IPS-20b (cell line): ENCODE data around the gene TEX11.
"Not testable (repeated sequence)": the region's sequence is repeated elsewhere in the genome, so short reads cannot be mapped to it uniquely, and the experiment has no call there.

Source experiments
- H3K27ac ChIP-seq: one replicate; pipeline ENCODE4 v1.5.1; 2013; ENCODE audit warnings: low read length
- H3K27me3 ChIP-seq: 2 replicates; pipeline ENCODE4 v1.6.1; 2013; ENCODE audit warnings: mild to moderate bottlenecking, low read length, inconsistent platforms; ENCODE audit not compliant: insufficient read depth
- H3K36me3 ChIP-seq: 2 replicates; pipeline ENCODE4 v1.6.1; 2013; ENCODE audit warnings: low read depth, mild to moderate bottlenecking, inconsistent platforms, low read length, moderate library complexity; ENCODE audit not compliant: insufficient read depth
- H3K4me1 ChIP-seq: 2 replicates; pipeline ENCODE4 v1.6.1; 2013; ENCODE audit warnings: mild to moderate bottlenecking, control low read depth, inconsistent platforms, low read length, moderate library complexity; ENCODE audit not compliant: insufficient read depth
- H3K4me3 ChIP-seq: 2 replicates; pipeline ENCODE4 v1.5.1; 2013; ENCODE audit warnings: mild to moderate bottlenecking, low read length, inconsistent platforms
- H3K9ac ChIP-seq: 2 replicates; pipeline ENCODE4 v1.6.1; 2013; ENCODE audit warnings: low read depth, mild to moderate bottlenecking, inconsistent platforms, low read length, moderate library complexity
- H3K9me3 ChIP-seq: 2 replicates; pipeline ENCODE4 v1.6.1; 2013; ENCODE audit warnings: mild to moderate bottlenecking, low read depth, low read length, inconsistent platforms; ENCODE audit not compliant: insufficient read depth

TEX11 gene

GRCh38 chrX:70656304-70656703 lies 252.2 kb downstream of the TEX11 start:
- no peaks in the 10 kb centered on the region for H3K36me3 ChIP-seq
- H3K4me3 ChIP-seq, result no peak overlapping the region
- H3K4me1 ChIP-seq, result no peaks in the 10 kb centered on the region
- no peaks in the 10 kb centered on the region for H3K27me3 ChIP-seq
- H3K9me3 ChIP-seq, result no peaks in the 10 kb centered on the region
- no peak overlapping the region for H3K9ac ChIP-seq
- no peak overlapping the region for H3K27ac ChIP-seq

DNA sequence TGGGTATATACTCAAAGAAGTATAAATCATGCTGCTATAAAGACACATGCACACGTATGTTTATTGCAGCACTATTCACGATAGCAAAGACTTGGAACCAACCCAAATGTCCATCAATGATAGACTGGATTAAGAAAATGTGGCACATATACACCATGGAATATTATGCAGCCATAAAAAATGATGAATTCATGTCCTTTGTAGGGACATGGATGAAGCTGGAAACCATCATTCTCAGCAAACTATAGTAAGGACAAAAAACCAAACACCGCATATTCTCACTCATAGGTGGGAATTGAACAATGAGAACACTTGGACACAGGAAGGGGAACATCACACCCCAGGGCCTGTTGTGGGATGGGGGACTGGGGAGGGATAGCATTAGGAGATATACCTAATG lies 260.6 kb downstream of the TEX11 start:
- H3K27ac ChIP-seq, H3K9ac ChIP-seq, H3K9me3 ChIP-seq, H3K4me3 ChIP-seq, H3K27me3 ChIP-seq, H3K4me1 ChIP-seq, H3K36me3 ChIP-seq: not testable (repeated sequence)

- no peak overlapping the region for H3K27ac ChIP-seq
- H3K9ac ChIP-seq, result no peak overlapping the region
- H3K4me3 ChIP-seq, result no peak overlapping the region
- H3K4me1 ChIP-seq, result no peaks in the 10 kb centered on the region
- H3K9me3 ChIP-seq, result no peaks in the 10 kb centered on the region
- no peaks in the 10 kb centered on the region for H3K27me3 ChIP-seq
- H3K36me3 ChIP-seq, result no peaks in the 10 kb centered on the region
These were observed 272.3 kb downstream of the TEX11 start for GRCh38 chrX:70636218-70636617.

DNA sequence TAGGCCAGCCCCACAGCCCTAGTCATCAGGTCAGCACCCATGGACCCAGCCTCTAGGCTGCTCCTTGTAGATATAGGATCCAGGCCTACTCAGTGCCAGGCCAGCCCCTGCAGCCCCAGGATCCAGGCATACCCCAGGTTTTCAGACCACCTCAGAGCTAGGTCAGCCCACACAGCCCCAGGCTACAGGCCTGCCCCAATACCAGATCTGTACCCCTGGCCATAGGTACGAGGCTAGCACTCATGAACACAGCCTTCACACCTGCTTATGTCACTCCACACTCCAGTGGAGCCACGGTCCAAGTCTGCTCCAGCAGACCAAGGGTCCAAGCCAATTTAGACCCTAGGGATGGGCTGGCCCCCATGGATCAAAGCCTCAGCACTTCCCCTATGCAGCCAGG lies 272.8 kb downstream of the TEX11 start:
- H3K27me3 ChIP-seq, result no peaks in the 10 kb centered on the region
- H3K9me3 ChIP-seq, result no peaks in the 10 kb centered on the region
- H3K9ac ChIP-seq, result no peak overlapping the region
- H3K4me1 ChIP-seq, result no peaks in the 10 kb centered on the region
- H3K4me3 ChIP-seq, result no peak overlapping the region
- no peaks in the 10 kb centered on the region for H3K36me3 ChIP-seq
- H3K27ac ChIP-seq, result no peak overlapping the region

DNA sequence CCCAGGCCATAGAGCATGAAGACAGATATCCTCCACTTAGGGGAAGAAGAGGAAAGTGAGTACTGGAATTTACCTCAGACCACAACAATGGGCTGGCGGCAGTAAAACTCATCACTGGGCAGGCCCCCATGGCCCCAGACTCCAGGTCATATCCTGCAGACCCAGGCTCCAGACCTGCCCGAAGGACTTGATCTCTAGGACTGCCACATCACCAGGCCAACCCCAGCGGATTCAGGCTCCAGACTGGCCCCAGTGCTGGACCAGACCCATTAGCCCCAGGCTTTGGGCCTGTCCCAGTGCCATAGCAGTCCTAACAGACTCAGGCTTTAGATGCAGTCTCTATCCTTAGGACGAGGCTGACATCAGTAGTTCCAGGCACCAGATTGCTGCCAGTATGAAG lies 273.3 kb downstream of the TEX11 start:
- H3K36me3 ChIP-seq, result no peaks in the 10 kb centered on the region
- H3K9me3 ChIP-seq, result no peaks in the 10 kb centered on the region
- H3K27ac ChIP-seq, result no peak overlapping the region
- H3K9ac ChIP-seq, result no peak overlapping the region
- H3K4me1 ChIP-seq, result no peaks in the 10 kb centered on the region
- H3K4me3 ChIP-seq, result no peak overlapping the region
- H3K27me3 ChIP-seq, result no peaks in the 10 kb centered on the region

DNA sequence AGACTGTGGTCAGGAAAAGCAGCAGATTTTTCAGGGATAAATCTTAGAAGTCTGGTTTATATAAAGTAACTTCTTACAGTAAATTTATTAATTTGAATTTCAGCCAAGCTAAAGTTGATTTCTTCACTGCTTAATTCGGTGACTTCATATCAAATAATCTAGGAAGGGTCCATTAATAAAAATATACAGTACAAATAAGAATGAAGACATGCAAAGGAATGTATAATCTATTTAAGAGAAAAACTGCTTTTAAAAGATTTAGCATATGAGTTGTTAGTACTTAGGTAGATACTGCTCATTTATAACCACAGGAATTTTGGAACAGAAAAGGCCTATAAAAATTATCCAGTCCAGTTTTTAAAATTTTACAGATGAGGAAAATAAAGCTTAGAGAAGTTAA lies 286.8 kb downstream of the TEX11 start:
- Histone ChIP-seq H3K9me3 (no peaks in the 10 kb centered on the region), H3K4me3 (no peak overlapping the region), H3K27ac (no peak overlapping the region), H3K4me1 (no peaks in the 10 kb centered on the region; the same call in 1 of the 2 replicates), H3K9ac (no peak overlapping the region), H3K36me3 (no peaks in the 10 kb centered on the region), H3K27me3 (no peaks in the 10 kb centered on the region)

- Histone ChIP-seq H3K4me3 (no peak overlapping the region), H3K27ac (no peak overlapping the region), H3K4me1 (no peaks in the 10 kb centered on the region; the same call in 1 of the 2 replicates), H3K36me3 (no peaks in the 10 kb centered on the region), H3K27me3 (no peaks in the 10 kb centered on the region), H3K9me3 (no peaks in the 10 kb centered on the region), H3K9ac (no peak overlapping the region)
These were observed 290.0 kb downstream of the TEX11 start for GRCh38 chrX:70618467-70618866.

GRCh38 chrX:70613295-70613694 lies 295.2 kb downstream of the TEX11 start:
- Histone ChIP-seq H3K4me3 (no peak overlapping the region), H3K36me3 (no peaks in the 10 kb centered on the region), H3K27me3 (no peaks in the 10 kb centered on the region), H3K4me1 (no peaks in the 10 kb centered on the region; the same call in 1 of the 2 replicates), H3K27ac (no peak overlapping the region), H3K9ac (no peak overlapping the region), H3K9me3 (no peaks in the 10 kb centered on the region)

DNA sequence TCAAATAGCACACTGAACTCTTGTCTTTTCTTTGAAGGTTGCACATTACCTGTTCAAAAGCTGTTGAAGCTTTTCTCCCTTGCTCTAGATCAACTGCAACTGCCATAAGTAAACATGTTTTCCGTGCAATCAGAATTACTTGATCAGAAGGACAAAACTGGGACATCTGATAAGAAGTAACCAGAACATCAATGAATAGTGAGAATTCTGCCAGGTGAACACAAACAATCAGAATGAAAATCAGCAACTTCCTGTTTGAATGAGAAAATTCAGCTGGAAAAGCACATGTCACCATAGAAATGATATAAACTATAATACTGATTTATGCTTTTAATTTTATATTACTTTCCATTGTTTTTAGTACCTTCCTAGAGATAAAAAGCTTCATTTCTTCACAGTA lies 303.2 kb downstream of the TEX11 start:
- no peaks in the 10 kb centered on the region for H3K27me3 ChIP-seq
- H3K9me3 ChIP-seq, result no peaks in the 10 kb centered on the region
- H3K9ac ChIP-seq, result no peak overlapping the region
- no peaks in the 10 kb centered on the region for H3K36me3 ChIP-seq
- H3K27ac ChIP-seq, result no peak overlapping the region
- no peak overlapping the region for H3K4me3 ChIP-seq
- H3K4me1 ChIP-seq, result no peaks in the 10 kb centered on the region

GRCh38 chrX:70592091-70592490 lies 316.4 kb downstream of the TEX11 start:
- Histone ChIP-seq H3K4me1 (no peaks in the 10 kb centered on the region), H3K9me3 (no peaks in the 10 kb centered on the region), H3K4me3 (no peak overlapping the region), H3K27ac (no peak overlapping the region), H3K27me3 (no peaks in the 10 kb centered on the region), H3K9ac (no peak overlapping the region), H3K36me3 (no peaks in the 10 kb centered on the region)

GRCh38 chrX:70587158-70587557 lies 321.4 kb downstream of the TEX11 start:
- H3K9ac ChIP-seq, H3K27me3 ChIP-seq, H3K4me1 ChIP-seq, H3K9me3 ChIP-seq, H3K4me3 ChIP-seq, H3K36me3 ChIP-seq, H3K27ac ChIP-seq: not testable (repeated sequence)

- Histone ChIP-seq H3K9me3 (no peaks in the 10 kb centered on the region), H3K4me1 (no peaks in the 10 kb centered on the region), H3K27me3 (no peaks in the 10 kb centered on the region), H3K36me3 (no peaks in the 10 kb centered on the region), H3K4me3 (no peak overlapping the region), H3K27ac (no peak overlapping the region), H3K9ac (no peak overlapping the region)
These were observed 331.1 kb downstream of the TEX11 start for GRCh38 chrX:70577442-70577841.
